ENCODE measurements around the gene LDB1. TPM values are rescaled to one million over a fixed set of nuclear protein-coding genes. Genes with fewer than 3 reads are reported as not detected.

LDB1 gene
- total RNA-seq, 1 donor, result 56.1 TPM

- no peak for DNase-seq (ENCODE audit: low read depth)
- no peak overlapping the region for H3K4me3 ChIP-seq (ENCODE audit: low read depth, low read length)
- TF ChIP-seq, protein P1, sequence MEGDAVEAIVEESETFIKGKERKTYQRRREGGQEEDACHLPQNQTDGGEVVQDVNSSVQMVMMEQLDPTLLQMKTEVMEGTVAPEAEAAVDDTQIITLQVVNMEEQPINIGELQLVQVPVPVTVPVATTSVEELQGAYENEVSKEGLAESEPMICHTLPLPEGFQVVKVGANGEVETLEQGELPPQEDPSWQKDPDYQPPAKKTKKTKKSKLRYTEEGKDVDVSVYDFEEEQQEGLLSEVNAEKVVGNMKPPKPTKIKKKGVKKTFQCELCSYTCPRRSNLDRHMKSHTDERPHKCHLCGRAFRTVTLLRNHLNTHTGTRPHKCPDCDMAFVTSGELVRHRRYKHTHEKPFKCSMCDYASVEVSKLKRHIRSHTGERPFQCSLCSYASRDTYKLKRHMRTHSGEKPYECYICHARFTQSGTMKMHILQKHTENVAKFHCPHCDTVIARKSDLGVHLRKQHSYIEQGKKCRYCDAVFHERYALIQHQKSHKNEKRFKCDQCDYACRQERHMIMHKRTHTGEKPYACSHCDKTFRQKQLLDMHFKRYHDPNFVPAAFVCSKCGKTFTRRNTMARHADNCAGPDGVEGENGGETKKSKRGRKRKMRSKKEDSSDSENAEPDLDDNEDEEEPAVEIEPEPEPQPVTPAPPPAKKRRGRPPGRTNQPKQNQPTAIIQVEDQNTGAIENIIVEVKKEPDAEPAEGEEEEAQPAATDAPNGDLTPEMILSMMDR (IDR thresholded peaks at IDR 0.05; ENCODE audit: insufficient read depth, low read depth, low read length), result no peak
Observed at GRCh38 chr10:102135956-102136526, 15.9 kb upstream of the LDB1 start.

DNA sequence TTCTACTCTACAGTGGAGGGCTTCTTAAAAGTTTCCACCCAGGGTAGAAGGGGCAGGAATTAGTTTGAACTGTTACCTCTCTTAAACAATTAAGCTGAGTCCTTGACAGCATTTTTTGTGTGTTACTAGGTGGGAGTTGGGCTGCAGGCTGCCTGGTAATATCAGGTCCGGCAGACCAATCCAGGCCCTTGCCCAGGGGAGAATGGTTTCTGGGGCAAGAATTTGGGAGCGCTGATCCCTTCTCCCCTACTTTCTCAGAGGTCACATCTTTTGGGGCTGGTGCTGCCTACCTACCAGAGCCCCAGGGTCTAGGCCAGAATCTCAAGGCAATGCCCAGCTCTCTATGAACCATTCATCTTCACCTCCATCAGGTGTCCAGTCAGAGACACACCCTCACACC, 14.2 kb upstream of the LDB1 start:
- TF ChIP-seq, protein P1 (IDR thresholded peaks at IDR 0.05; ENCODE audit: insufficient read depth, low read depth, low read length), result no peak
- no peak for DNase-seq (ENCODE audit: low read depth)
- peak overlapping the region; percentile 78 for H3K4me3 ChIP-seq (ENCODE audit: low read depth, low read length)

GRCh38 chr10:102133373-102134195, 13.4 kb upstream of the LDB1 start:
- H3K4me3 ChIP-seq (ENCODE audit: low read depth, low read length), result peak overlapping the region; percentile 78
- DNase-seq (ENCODE audit: low read depth), result peak; percentile 79
- TF ChIP-seq, protein P1 (IDR thresholded peaks at IDR 0.05; ENCODE audit: insufficient read depth, low read depth, low read length), result no peak

GRCh38 chr10:102132563-102133372, 12.6 kb upstream of the LDB1 start, which contains the start of gene PPRC1:
TSS of gene PPRC1 (plus strand) at chr10:102133040. CDS start at chr10:102133069, 29 bp downstream.
- TF ChIP-seq, protein P1 (IDR thresholded peaks at IDR 0.05; ENCODE audit: insufficient read depth, low read depth, low read length), result peak; percentile 85
- peak; percentile 100 for DNase-seq (ENCODE audit: low read depth)
- H3K4me3 ChIP-seq (ENCODE audit: low read depth, low read length), result peak within 1 kb of the TSS; percentile 78

DNA sequence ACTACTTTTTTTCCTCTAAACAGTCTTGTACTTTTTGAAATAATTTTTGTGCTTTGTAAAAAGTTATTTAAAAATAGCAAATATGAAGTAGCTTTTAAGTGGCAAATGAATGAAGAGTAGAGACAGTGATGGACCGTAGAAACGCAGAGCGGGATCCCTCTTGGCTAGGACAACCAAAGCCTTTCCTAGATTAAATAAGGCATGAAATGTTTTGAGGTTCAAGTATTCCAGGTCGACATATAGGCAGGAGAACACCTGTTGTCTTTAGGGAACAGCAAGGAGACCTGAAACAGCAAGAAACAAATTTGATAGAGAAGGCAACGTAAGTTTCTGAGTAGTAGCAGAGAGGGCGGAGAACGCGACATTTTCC, 12.0 kb upstream of the LDB1 start:
- DNase-seq (ENCODE audit: low read depth), result no peak
- peak overlapping the region; percentile 78 for H3K4me3 ChIP-seq (ENCODE audit: low read depth, low read length)
- TF ChIP-seq, protein P1 (IDR thresholded peaks at IDR 0.05; ENCODE audit: insufficient read depth, low read depth, low read length), result no peak

GRCh38 chr10:102131286-102132170, 11.4 kb upstream of the LDB1 start:
- no peak for DNase-seq (ENCODE audit: low read depth)
- TF ChIP-seq, protein P1 (IDR thresholded peaks at IDR 0.05; ENCODE audit: insufficient read depth, low read depth, low read length), result no peak
- H3K4me3 ChIP-seq (ENCODE audit: low read depth, low read length), result no peak overlapping the region
